GM23248 (cell line): ENCODE data around the gene DMRTA2. TPM values are rescaled to one million over a fixed set of nuclear protein-coding genes. Genes with fewer than 3 reads are reported as not detected.

Source experiments
- DNase-seq: peaks from one replicate; pipeline ENCODE4 v3.0.0-alpha.2; 2015
- H2AFZ ChIP-seq: fragments of 200-600 bp; sonication (generic); 2 replicates; pipeline ENCODE4 v1.6.1; 2016; ENCODE audit warnings: antibody characterized with exemption
- H3F3A ChIP-seq: fragments of 200-600 bp; sonication (generic); 2 replicates; pipeline ENCODE4 v1.6.1; 2016; ENCODE audit warnings: mild to moderate bottlenecking, antibody characterized with exemption, mixed run types; ENCODE audit not compliant: insufficient read depth
- H3K27ac ChIP-seq: fragments of 200-600 bp; sonication (generic); 2 replicates; pipeline ENCODE4 v1.5.1; 2016; ENCODE audit warnings: mild to moderate bottlenecking
- H3K27me3 ChIP-seq: fragments of 200-600 bp; sonication (generic); replicated peaks from 2 replicates; pipeline ENCODE4 v1.6.1; 2016; ENCODE audit warnings: mild to moderate bottlenecking; ENCODE audit not compliant: insufficient read depth
- H3K36me3 ChIP-seq: fragments of 200-600 bp; sonication (generic); 2 replicates; pipeline ENCODE4 v1.6.1; 2016; ENCODE audit warnings: low read depth, mild to moderate bottlenecking
- H3K4me1 ChIP-seq: fragments of 200-600 bp; sonication (generic); 2 replicates; pipeline ENCODE4 v1.6.1; 2016; ENCODE audit warnings: mild to moderate bottlenecking; ENCODE audit not compliant: insufficient read depth
- H3K4me2 ChIP-seq: fragments of 200-600 bp; sonication (generic); one replicate; pipeline ENCODE4 v1.6.1; 2016; ENCODE audit warnings: mild to moderate bottlenecking; ENCODE audit not compliant: unreplicated experiment
- H3K4me3 ChIP-seq: fragments of 200-600 bp; sonication (generic); 2 replicates; pipeline ENCODE4 v1.5.1; 2016; ENCODE audit warnings: mild to moderate bottlenecking
- H3K79me2 ChIP-seq: fragments of 200-600 bp; sonication (generic); 2 replicates; pipeline ENCODE4 v1.6.1; 2016; ENCODE audit warnings: mild to moderate bottlenecking; ENCODE audit not compliant: insufficient read depth
- H3K9ac ChIP-seq: fragments of 200-600 bp; sonication (generic); 2 replicates; pipeline ENCODE4 v1.6.1; 2016; ENCODE audit warnings: mild to moderate bottlenecking
- H3K9me2 ChIP-seq: fragments of 200-600 bp; sonication (generic); 2 replicates; pipeline ENCODE4 v1.6.1; 2016; ENCODE audit warnings: mixed run types, mild to moderate bottlenecking, moderate library complexity; ENCODE audit not compliant: insufficient read depth
- H3K9me3 ChIP-seq: fragments of 200-600 bp; sonication (generic); one replicate; pipeline ENCODE4 v1.6.1; 2017; ENCODE audit warnings: low read depth
- H4K20me1 ChIP-seq: fragments of 200-600 bp; sonication (generic); 2 replicates; pipeline ENCODE4 v1.6.0; 2016; ENCODE audit not compliant: insufficient read depth
- EZH2 ChIP-seq: fragments of 200-600 bp; sonication (generic); IDR thresholded peaks from 2 replicates; pipeline ENCODE4 v1.6.1; 2018; ENCODE audit warnings: antibody characterized with exemption, mild to moderate bottlenecking; ENCODE audit not compliant: insufficient read depth, poor library complexity, severe bottlenecking
- EZH2phosphoT487 ChIP-seq: fragments of 200-600 bp; sonication (generic); IDR thresholded peaks from 2 replicates; pipeline ENCODE4 v1.6.1; 2018; ENCODE audit warnings: antibody characterized with exemption, moderate library complexity, mild to moderate bottlenecking, low read depth; ENCODE audit not compliant: insufficient read depth
- WGBS, 2 experiments: methylation state at CpG; one replicate each; pipeline ENCODE4 v1.1.6; 2015 to 2017; ENCODE audit warnings: low lambda C conversion rate in 2 of 2, low coverage in 1 of 2; ENCODE audit errors: missing lambda C conversion rate in 2 of 2; 5-methylcytosine and 5-hydroxymethylcytosine counted together
- in situ Hi-C: fragments of 300-500 bp; cut with MboI; formaldehyde crosslinking; loops from 2 replicates; pipeline ENCODE4 v1.15.0; 2020
- polyA plus RNA-seq: library from polyadenylated mRNA; unstranded; fragments of >200 nt; fragmentation: Nextera tagmentation; extraction: Ambion mirVana; gene quantifications from 2 replicates; pipeline ENCODE4 v1.2.1, GENCODE V29; 2016
- total RNA-seq: library from RNA; depleted of rRNA; stranded (reverse); fragments of >200 nt; shearing (Covaris generic); gene quantifications from 2 replicates; pipeline ENCODE4 v1.2.3, GENCODE V29; 2014

Gene DMRTA2
- total and polyA plus RNA-seq, 2 experiments from 2014 or later: not detected

DNA sequence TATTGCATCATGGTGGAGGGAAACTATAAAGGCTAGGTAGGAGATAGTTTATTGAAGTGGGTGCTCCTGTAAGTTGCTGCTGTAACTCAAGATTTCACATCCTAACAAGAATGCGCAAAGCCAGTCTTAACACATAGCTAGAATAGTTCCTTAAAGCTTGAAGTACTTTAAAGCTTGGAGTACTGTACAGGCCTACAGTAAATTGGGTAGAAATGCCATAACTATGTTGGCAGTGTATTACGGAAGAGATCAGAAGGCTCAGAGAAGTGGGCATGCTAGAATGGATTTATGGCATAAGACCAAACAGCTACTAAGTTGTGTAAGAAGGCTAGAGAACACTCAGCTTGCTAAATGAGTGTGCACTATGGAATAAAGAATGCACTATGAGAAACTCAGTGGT lies 44.5 kb downstream of the DMRTA2 start:
- Histone ChIP-seq H3K79me2 (no peaks in the 10 kb centered on the region), H3K9me3 (no peaks in the 10 kb centered on the region), H3K9ac (no peak overlapping the region), H3K9me2 (no peaks in the 10 kb centered on the region), H3K27me3 (no peaks in the 10 kb centered on the region), H3K4me1 (no peaks in the 10 kb centered on the region), H3F3A (no peaks in the 10 kb centered on the region), H4K20me1 (no peaks in the 10 kb centered on the region), H3K27ac (no peak overlapping the region), H3K36me3 (no peaks in the 10 kb centered on the region), H3K4me2 (no peak overlapping the region), H2AFZ (no peak overlapping the region), H3K4me3 (no peak overlapping the region)
- TF ChIP-seq EZH2 (no peak), EZH2phosphoT487 (no peak)
- DNase-seq: no peak
- in situ Hi-C loops: loop anchor here (10.0 kb wide), 1 partner anchor 326 kb away; no protein-coding TSS in a partner anchor
- 87 to 91% methylated on average over 2 of the region's 2 CpGs for whole genome bisulfite sequencing, 2 experiments

DNA sequence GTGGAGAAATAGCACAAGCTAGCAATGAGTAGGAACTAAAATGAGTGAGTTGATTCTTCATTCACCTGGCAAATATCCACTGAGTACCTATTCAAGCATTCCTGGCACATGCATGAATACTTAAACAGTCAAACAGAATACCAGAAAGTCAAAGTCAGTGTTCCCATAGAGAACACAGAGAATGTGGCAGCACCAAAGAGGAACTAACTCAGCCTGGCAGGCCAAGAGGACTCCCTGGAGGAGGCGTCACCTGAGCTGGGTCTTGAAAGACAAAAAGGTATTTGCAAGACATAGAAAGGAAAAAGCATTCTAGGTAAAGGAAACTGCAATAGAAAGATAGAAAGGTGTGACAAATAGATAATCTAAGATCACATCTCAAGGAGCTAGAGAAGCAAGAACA lies 49.7 kb downstream of the DMRTA2 start:
- Histone ChIP-seq H3K4me3 (no peak overlapping the region), H3K4me1 (no peaks in the 10 kb centered on the region), H3K27ac (no peak overlapping the region), H3K27me3 (no peaks in the 10 kb centered on the region; the same call in 1 of the 2 replicates), H3K79me2 (no peaks in the 10 kb centered on the region), H3F3A (no peaks in the 10 kb centered on the region), H3K9ac (no peak overlapping the region), H2AFZ (no peak overlapping the region), H3K9me2 (no peaks in the 10 kb centered on the region), H3K36me3 (no peaks in the 10 kb centered on the region), H3K4me2 (no peak overlapping the region), H4K20me1 (no peaks in the 10 kb centered on the region), H3K9me3 (no peaks in the 10 kb centered on the region)
- DNase-seq: no peak
- in situ Hi-C loops: loop anchor here (10.0 kb wide), 1 partner anchor 331 kb away; no protein-coding TSS in a partner anchor
- 30 to 36% methylated on average over 1 of the region's 1 CpG for WGBS, 2 experiments
- no peak for TF ChIP-seq EZH2phosphoT487
- no peak for TF ChIP-seq EZH2

DNA sequence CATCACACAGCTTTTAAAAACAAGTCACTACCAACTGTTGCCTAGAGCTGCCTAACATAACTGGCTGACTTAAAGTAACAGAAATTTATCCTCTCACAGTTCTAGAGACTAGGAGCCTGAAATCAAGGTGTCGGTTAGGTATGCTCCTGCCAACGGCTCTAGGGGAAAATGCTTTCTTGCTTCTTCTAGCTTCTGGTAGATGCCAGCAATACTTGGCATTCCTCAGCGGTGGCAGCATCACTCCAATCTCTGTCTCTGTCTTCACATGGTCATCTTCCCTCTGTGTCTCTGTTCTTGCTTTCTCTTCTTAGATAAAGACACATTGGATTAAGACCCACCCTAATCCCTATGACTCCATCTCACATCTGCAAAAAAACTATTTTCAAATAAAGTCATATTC lies 51.5 kb downstream of the DMRTA2 start:
- in situ Hi-C loops: loop anchor here (10.0 kb wide), 1 partner anchor 333 kb away; no protein-coding TSS in a partner anchor
- Histone ChIP-seq H3K4me2 (no peak overlapping the region), H3K36me3 (no peaks in the 10 kb centered on the region), H3K79me2 (no peaks in the 10 kb centered on the region), H2AFZ (no peak overlapping the region), H3K9me3 (no peaks in the 10 kb centered on the region), H3K9me2 (no peaks in the 10 kb centered on the region), H3F3A (no peaks in the 10 kb centered on the region), H3K4me3 (no peak overlapping the region), H4K20me1 (no peaks in the 10 kb centered on the region), H3K27ac (no peak overlapping the region), H3K27me3 (peaks cover 12% of the 10 kb centered on the region; the same call in 1 of the 2 replicates), H3K9ac (no peak overlapping the region), H3K4me1 (no peaks in the 10 kb centered on the region)
- DNase-seq: peak; percentile 13
- TF ChIP-seq EZH2: no peak
- no peak for TF ChIP-seq EZH2phosphoT487
- WGBS, 2 experiments: 45 to 46% methylated on average over 3 of the region's 3 CpGs

DNA sequence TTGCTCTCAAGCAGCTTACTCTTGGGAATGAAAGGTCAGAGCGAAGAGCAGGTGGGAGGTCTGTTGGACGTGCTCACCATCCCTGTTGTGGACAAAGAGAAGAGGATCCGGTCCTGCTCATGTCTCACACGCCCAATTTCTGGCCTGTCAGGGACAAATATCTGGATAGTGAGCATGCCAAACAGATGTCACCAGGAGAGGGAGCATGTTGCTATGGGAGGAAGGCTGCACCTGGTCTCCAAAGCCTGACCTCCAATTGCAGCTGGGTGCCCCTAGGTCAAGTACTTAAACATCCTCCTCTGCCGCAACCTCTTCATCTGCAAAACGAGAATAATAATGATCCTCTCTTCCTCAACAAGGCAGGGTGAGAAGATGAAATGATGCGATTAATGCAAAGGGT lies 53.4 kb downstream of the DMRTA2 start:
- Histone ChIP-seq H2AFZ (no peak overlapping the region), H3K9ac (no peak overlapping the region), H3K27ac (no peak overlapping the region), H4K20me1 (no peaks in the 10 kb centered on the region), H3K4me1 (no peaks in the 10 kb centered on the region), H3F3A (no peaks in the 10 kb centered on the region), H3K9me3 (no peaks in the 10 kb centered on the region), H3K9me2 (no peaks in the 10 kb centered on the region), H3K79me2 (no peaks in the 10 kb centered on the region), H3K4me3 (no peak overlapping the region), H3K36me3 (no peaks in the 10 kb centered on the region), H3K27me3 (peaks cover 14% of the 10 kb centered on the region), H3K4me2 (no peak overlapping the region)
- WGBS, 2 experiments: 64 to 68% methylated on average over 7 of the region's 7 CpGs
- DNase-seq: no peak
- TF ChIP-seq EZH2: no peak
- TF ChIP-seq EZH2phosphoT487: no peak
- in situ Hi-C loops: loop anchor here (10.0 kb wide), 1 partner anchor 335 kb away; no protein-coding TSS in a partner anchor
